HepG2 (cell line): Measurements from ENCODE around the gene TBC1D16. TPM values are rescaled to one million over a fixed set of nuclear protein-coding genes. Genes with fewer than 3 reads are reported as not detected.

Experiments used
- FOXO1 ChIP-seq: sonication (generic); formaldehyde crosslinking; IDR thresholded peaks from 2 replicates; pipeline ENCODE4 v1.4.0; 2020; ENCODE audit warnings: missing genetic modification reagents
- GATAD2A ChIP-seq: IDR thresholded peaks from 2 replicates; pipeline ENCODE4 v1.6.1; 2016
- KLF9 ChIP-seq: IDR thresholded peaks from 2 replicates; pipeline ENCODE4 v1.6.1; 2016; ENCODE audit warnings: low read depth
- RBM39 ChIP-seq: fragments of 200-400 bp; formaldehyde crosslinking; IDR thresholded peaks from one replicate; pipeline ENCODE4 v1.6.1; 2018; ENCODE audit warnings: antibody characterized with exemption, mild to moderate bottlenecking, low read depth, low read length; ENCODE audit not compliant: poor library complexity, severe bottlenecking
- RERE ChIP-seq: IDR thresholded peaks from 2 replicates; pipeline ENCODE4 v1.6.1; 2016; ENCODE audit warnings: low read depth, missing genetic modification reagents, missing compliant biosample characterization
- SALL1 ChIP-seq: sonication (generic); formaldehyde crosslinking; IDR thresholded peaks from 2 replicates; pipeline ENCODE4 v1.8.0; 2022; ENCODE audit warnings: mild to moderate bottlenecking, missing genetic modification reagents
- TGIF2 ChIP-seq: IDR thresholded peaks from 2 replicates; pipeline ENCODE4 v1.6.1; 2016; ENCODE audit warnings: control low read depth, missing compliant biosample characterization
- ZBTB7B ChIP-seq: sonication (generic); formaldehyde crosslinking; IDR thresholded peaks from 2 replicates; pipeline ENCODE4 v1.4.0; 2020; ENCODE audit warnings: missing genetic modification reagents
- ZNF207 ChIP-seq: fragments of 450-650 bp; IDR thresholded peaks from 2 replicates; pipeline ENCODE4 v1.6.1; 2016; ENCODE audit warnings: antibody characterized with exemption, borderline replicate concordance
- polyA plus RNA-seq, 8 experiments: library from polyadenylated mRNA; depleted of rRNA in 3 of 8; stranded (reverse) in 7 of 8; unstranded in 1 of 8; fragments of >200 nt; fragmentation: Illumina TruSeq in 4 of 8; extraction: Trizol in 4 of 8; gene quantifications; 2 replicates each; pipeline versions ENCODE4 v1.2.1 to v1.2.3, GENCODE V29; 2011 to 2016; ENCODE audit warnings: low read depth in 4 of 8, missing spikeins in 1 of 8, mixed read lengths in 1 of 8; ENCODE audit not compliant: insufficient read depth in 1 of 8
- total RNA-seq, 5 experiments: library from RNA; depleted of rRNA; stranded (reverse); fragments of >200 nt; fragmentation: Illumina TruSeq; extraction: Trizol; gene quantifications; 2 replicates each; pipeline ENCODE4 v1.2.3, GENCODE V29; 2016; ENCODE audit warnings: low read depth in 1 of 5
- TF ChIP-seq, protein P1 (sequence below): sonication (generic); formaldehyde crosslinking; IDR thresholded peaks from 2 replicates; pipeline ENCODE4 v1.4.0; 2020; ENCODE audit warnings: missing genetic modification reagents
- TF ChIP-seq, protein P2 (sequence below): sonication (generic); formaldehyde crosslinking; IDR thresholded peaks from 2 replicates; pipeline ENCODE4 v1.9.0; 2022; ENCODE audit warnings: low read depth, missing genetic modification reagents
- TF ChIP-seq, protein P3 (sequence below): sonication (generic); formaldehyde crosslinking; IDR thresholded peaks from 2 replicates; pipeline ENCODE4 v1.8.0; 2023; ENCODE audit warnings: mild to moderate bottlenecking, missing genetic modification reagents
- TF ChIP-seq, protein P4 (sequence below): sonication (generic); formaldehyde crosslinking; IDR thresholded peaks from 2 replicates; pipeline ENCODE4 v1.4.0; 2020; ENCODE audit warnings: mild to moderate bottlenecking, missing genetic modification reagents, borderline replicate concordance
- TF ChIP-seq, protein P5 (sequence below): sonication (generic); formaldehyde crosslinking; IDR thresholded peaks from 2 replicates; pipeline ENCODE4 v1.8.1; 2023; ENCODE audit warnings: mild to moderate bottlenecking, moderate library complexity, missing genetic modification reagents

The TBC1D16 gene
- total and polyA plus RNA-seq, 2 of the 13 experiments (the other 11 are each of a cell fraction or from before 2014, with no cell fraction given): 14.9 to 24.9 TPM

- TF ChIP-seq, protein P1, sequence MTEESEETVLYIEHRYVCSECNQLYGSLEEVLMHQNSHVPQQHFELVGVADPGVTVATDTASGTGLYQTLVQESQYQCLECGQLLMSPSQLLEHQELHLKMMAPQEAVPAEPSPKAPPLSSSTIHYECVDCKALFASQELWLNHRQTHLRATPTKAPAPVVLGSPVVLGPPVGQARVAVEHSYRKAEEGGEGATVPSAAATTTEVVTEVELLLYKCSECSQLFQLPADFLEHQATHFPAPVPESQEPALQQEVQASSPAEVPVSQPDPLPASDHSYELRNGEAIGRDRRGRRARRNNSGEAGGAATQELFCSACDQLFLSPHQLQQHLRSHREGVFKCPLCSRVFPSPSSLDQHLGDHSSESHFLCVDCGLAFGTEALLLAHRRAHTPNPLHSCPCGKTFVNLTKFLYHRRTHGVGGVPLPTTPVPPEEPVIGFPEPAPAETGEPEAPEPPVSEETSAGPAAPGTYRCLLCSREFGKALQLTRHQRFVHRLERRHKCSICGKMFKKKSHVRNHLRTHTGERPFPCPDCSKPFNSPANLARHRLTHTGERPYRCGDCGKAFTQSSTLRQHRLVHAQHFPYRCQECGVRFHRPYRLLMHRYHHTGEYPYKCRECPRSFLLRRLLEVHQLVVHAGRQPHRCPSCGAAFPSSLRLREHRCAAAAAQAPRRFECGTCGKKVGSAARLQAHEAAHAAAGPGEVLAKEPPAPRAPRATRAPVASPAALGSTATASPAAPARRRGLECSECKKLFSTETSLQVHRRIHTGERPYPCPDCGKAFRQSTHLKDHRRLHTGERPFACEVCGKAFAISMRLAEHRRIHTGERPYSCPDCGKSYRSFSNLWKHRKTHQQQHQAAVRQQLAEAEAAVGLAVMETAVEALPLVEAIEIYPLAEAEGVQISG (CRISPR knock-in tag): peak; percentile 22; the same call in 1 of the 2 replicates
- TF ChIP-seq, protein P2, sequence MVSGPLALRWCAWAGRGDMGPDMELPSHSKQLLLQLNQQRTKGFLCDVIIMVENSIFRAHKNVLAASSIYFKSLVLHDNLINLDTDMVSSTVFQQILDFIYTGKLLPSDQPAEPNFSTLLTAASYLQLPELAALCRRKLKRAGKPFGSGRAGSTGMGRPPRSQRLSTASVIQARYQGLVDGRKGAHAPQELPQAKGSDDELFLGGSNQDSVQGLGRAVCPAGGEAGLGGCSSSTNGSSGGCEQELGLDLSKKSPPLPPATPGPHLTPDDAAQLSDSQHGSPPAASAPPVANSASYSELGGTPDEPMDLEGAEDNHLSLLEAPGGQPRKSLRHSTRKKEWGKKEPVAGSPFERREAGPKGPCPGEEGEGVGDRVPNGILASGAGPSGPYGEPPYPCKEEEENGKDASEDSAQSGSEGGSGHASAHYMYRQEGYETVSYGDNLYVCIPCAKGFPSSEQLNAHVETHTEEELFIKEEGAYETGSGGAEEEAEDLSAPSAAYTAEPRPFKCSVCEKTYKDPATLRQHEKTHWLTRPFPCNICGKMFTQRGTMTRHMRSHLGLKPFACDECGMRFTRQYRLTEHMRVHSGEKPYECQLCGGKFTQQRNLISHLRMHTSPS (CRISPR knock-in tag): peak; percentile 29; the same call in 1 of the 2 replicates
- TF ChIP-seq GATAD2A (CRISPR knock-in tag): peak; percentile 49; the same call in 1 of the 2 replicates
- TF ChIP-seq, protein P3, sequence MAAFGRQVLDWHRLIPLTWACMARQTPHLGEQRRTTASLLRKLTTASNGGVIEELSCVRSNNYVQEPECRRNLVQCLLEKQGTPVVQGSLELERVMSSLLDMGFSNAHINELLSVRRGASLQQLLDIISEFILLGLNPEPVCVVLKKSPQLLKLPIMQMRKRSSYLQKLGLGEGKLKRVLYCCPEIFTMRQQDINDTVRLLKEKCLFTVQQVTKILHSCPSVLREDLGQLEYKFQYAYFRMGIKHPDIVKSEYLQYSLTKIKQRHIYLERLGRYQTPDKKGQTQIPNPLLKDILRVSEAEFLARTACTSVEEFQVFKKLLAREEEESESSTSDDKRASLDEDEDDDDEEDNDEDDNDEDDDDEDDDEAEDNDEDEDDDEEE (CRISPR knock-in tag): peak; percentile 67; the same call in 1 of the 2 replicates
- peak; percentile 37 for TF ChIP-seq SALL1 (CRISPR knock-in tag)
- no peak for TF ChIP-seq TGIF2 (CRISPR knock-in tag)
- TF ChIP-seq ZNF207: no peak
- no peak for TF ChIP-seq ZBTB7B (CRISPR knock-in tag)
- no peak for TF ChIP-seq KLF9 (CRISPR knock-in tag)
- no peak for TF ChIP-seq RBM39
- TF ChIP-seq, protein P4, sequence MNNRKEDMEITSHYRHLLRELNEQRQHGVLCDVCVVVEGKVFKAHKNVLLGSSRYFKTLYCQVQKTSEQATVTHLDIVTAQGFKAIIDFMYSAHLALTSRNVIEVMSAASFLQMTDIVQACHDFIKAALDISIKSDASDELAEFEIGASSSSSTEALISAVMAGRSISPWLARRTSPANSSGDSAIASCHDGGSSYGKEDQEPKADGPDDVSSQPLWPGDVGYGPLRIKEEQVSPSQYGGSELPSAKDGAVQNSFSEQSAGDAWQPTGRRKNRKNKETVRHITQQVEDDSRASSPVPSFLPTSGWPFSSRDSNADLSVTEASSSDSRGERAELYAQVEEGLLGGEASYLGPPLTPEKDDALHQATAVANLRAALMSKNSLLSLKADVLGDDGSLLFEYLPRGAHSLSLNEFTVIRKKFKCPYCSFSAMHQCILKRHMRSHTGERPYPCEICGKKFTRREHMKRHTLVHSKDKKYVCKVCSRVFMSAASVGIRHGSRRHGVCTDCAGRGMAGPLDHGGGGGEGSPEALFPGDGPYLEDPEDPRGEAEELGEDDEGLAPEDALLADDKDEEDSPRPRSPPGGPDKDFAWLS (CRISPR knock-in tag): no peak
- TF ChIP-seq RERE: no peak
- no peak for TF ChIP-seq FOXO1 (CRISPR knock-in tag)
- TF ChIP-seq, protein P5, sequence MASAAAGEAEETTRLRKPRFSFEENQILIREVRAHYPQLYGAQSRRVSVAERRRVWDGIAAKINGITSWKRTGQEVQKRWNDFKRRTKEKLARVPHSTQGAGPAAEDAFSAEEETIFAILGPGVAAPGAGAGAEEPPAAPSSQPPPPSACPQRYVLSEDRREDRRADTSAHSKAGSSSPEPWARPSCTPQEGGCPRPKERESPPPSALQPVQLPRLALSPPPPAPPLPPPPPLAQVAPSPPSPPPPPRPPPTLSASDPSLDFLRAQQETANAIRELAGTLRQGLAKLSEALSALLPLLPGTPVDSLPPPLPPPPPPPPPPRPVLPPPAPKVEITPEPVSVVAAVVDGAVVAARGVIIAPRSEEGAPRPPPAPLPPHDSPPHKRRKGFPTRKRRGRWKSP (CRISPR knock-in tag): no peak
These were observed 146.6 kb downstream of the TBC1D16 start (continued) for GRCh38 chr17:79888811-79889634.
